Measurements from ENCODE around the gene VSNL1. TPM values are rescaled to one million over a fixed set of nuclear protein-coding genes. Genes with fewer than 3 reads are reported as not detected.

The VSNL1 gene
- polyA plus RNA-seq, 3 donors: not detected

- H3K27ac Mint-ChIP-seq: no peak overlapping the region
- no peaks in the 10 kb centered on the region for H3K36me3 ChIP-seq (replicated peaks in 1 of 2; ENCODE audit: control insufficient read depth in 1 of 2, insufficient read depth in 2 of 2, low read length in 2 of 2)
- peaks cover 2 to 10% (median 3%) of the 10 kb centered on the region in 3 donors for H3K27me3 Mint-ChIP-seq (ENCODE audit: low read depth in 3 of 3)
- no peaks in the 10 kb centered on the region for H3K36me3 Mint-ChIP-seq
- H3K27me3 ChIP-seq (ENCODE audit: control insufficient read depth in 2 of 2, insufficient read depth in 2 of 2, low read length in 2 of 2): no peaks in the 10 kb centered on the region
- H3K4me1 ChIP-seq (ENCODE audit: control insufficient read depth in 1 of 2, insufficient read depth in 2 of 2, low read length in 2 of 2): no peaks in the 10 kb centered on the region
- H2AFZ ChIP-seq (ENCODE audit: insufficient read depth, low read depth, low read length, poor library complexity, severe bottlenecking): no peak overlapping the region
- H3K4me1 Mint-ChIP-seq: no peaks in the 10 kb centered on the region
- no peaks in the 10 kb centered on the region for H4K20me1 ChIP-seq (ENCODE audit: insufficient read depth, low read length)
- no peak overlapping the region for H3K4me2 ChIP-seq (replicated peaks; ENCODE audit: extremely low read depth, low read length, poor library complexity, severe bottlenecking)
- no peak overlapping the region for H3K9ac ChIP-seq (ENCODE audit: insufficient read depth, low read length, poor library complexity, severe bottlenecking)
- H3K9me3 Mint-ChIP-seq: peaks cover 0 to 5% (median 0%) of the 10 kb centered on the region in 7 donors
- intact Hi-C loops (cut with micrococcal nuclease): no loop called here
- no peak overlapping the region for H3K4me3 Mint-ChIP-seq
- H3K79me2 ChIP-seq (ENCODE audit: insufficient read depth, low read length): no peaks in the 10 kb centered on the region
- H3K27ac ChIP-seq (ENCODE audit: low read depth in 1 of 2, low read length in 2 of 2): no peak overlapping the region
- no peak for DNase-seq
- no peak for TF ChIP-seq CTCF (IDR thresholded peaks at IDR 0.05)
- 94% methylated on average over 3 of the region's 5 CpGs for whole genome bisulfite sequencing (ENCODE audit: insufficient coverage)
- no peak overlapping the region for H3K4me3 ChIP-seq (replicated peaks in 1 of 3; ENCODE audit: low read depth in 2 of 3, low read length in 3 of 3)
- H3K9me3 ChIP-seq (replicated peaks in 1 of 2; ENCODE audit: control insufficient read depth in 1 of 2, insufficient read depth in 1 of 2, low read length in 2 of 2): no peaks in the 10 kb centered on the region
These were observed 77.0 kb downstream of the VSNL1 start for GRCh38 chr2:17617516-17617915.

- peaks cover 0 to 5% (median 0%) of the 10 kb centered on the region in 7 donors for H3K9me3 Mint-ChIP-seq
- Histone ChIP-seq H3K9me3 (replicated peaks in 1 of 2; ENCODE audit: control insufficient read depth in 1 of 2, insufficient read depth in 1 of 2, low read length in 2 of 2) (no peaks in the 10 kb centered on the region), H3K27me3 (ENCODE audit: control insufficient read depth in 2 of 2, insufficient read depth in 2 of 2, low read length in 2 of 2) (no peaks in the 10 kb centered on the region), H3K4me3 (replicated peaks in 1 of 3; ENCODE audit: low read depth in 2 of 3, low read length in 3 of 3) (no peak overlapping the region), H3K9ac (ENCODE audit: insufficient read depth, low read length, poor library complexity, severe bottlenecking) (no peak overlapping the region), H3K36me3 (replicated peaks in 1 of 2; ENCODE audit: control insufficient read depth in 1 of 2, insufficient read depth in 2 of 2, low read length in 2 of 2) (no peaks in the 10 kb centered on the region), H4K20me1 (ENCODE audit: insufficient read depth, low read length) (no peaks in the 10 kb centered on the region), H3K27ac (ENCODE audit: low read depth in 1 of 2, low read length in 2 of 2) (no peak overlapping the region), H3K4me1 (ENCODE audit: control insufficient read depth in 1 of 2, insufficient read depth in 2 of 2, low read length in 2 of 2) (no peaks in the 10 kb centered on the region), H3K79me2 (ENCODE audit: insufficient read depth, low read length) (no peaks in the 10 kb centered on the region), H3K4me2 (replicated peaks; ENCODE audit: extremely low read depth, low read length, poor library complexity, severe bottlenecking) (no peak overlapping the region), H2AFZ (ENCODE audit: insufficient read depth, low read depth, low read length, poor library complexity, severe bottlenecking) (no peak overlapping the region)
- DNase-seq: no peak
- no peaks in the 10 kb centered on the region for H3K36me3 Mint-ChIP-seq
- H3K27me3 Mint-ChIP-seq (ENCODE audit: low read depth in 3 of 3): peaks cover 1 to 10% (median 3%) of the 10 kb centered on the region in 3 donors
- H3K4me3 Mint-ChIP-seq: no peak overlapping the region
- no peak for TF ChIP-seq CTCF (IDR thresholded peaks at IDR 0.05)
- H3K27ac Mint-ChIP-seq: no peak overlapping the region
- WGBS (ENCODE audit: insufficient coverage): 83% methylated on average over 1 of the region's 1 CpG
- no peaks in the 10 kb centered on the region for H3K4me1 Mint-ChIP-seq
- intact Hi-C loops (cut with micrococcal nuclease): no loop called here
These were observed 77.5 kb downstream of the VSNL1 start for GRCh38 chr2:17617955-17618354.
